Stimulated activated CD8-positive, alpha-beta memory T cell treated with anti-CD3 and anti-CD28 coated beads, Interleukin-12 subunit alpha, Interleukin-12 subunit beta, amount 100 ng/mL, for 24 hours (primary cell): ENCODE measurements around the gene OR8B8.
"Not testable (repeated sequence)": the region's sequence is repeated elsewhere in the genome, so short reads cannot be mapped to it uniquely, and the experiment has no call there.

Experiments
- DNase-seq: peaks from one replicate; pipeline ENCODE4 v3.0.0-alpha.2; 2020; ENCODE audit errors: extremely low read depth

Gene OR8B8, protein sequence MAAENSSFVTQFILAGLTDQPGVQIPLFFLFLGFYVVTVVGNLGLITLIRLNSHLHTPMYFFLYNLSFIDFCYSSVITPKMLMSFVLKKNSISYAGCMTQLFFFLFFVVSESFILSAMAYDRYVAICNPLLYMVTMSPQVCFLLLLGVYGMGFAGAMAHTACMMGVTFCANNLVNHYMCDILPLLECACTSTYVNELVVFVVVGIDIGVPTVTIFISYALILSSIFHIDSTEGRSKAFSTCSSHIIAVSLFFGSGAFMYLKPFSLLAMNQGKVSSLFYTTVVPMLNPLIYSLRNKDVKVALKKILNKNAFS

DNA sequence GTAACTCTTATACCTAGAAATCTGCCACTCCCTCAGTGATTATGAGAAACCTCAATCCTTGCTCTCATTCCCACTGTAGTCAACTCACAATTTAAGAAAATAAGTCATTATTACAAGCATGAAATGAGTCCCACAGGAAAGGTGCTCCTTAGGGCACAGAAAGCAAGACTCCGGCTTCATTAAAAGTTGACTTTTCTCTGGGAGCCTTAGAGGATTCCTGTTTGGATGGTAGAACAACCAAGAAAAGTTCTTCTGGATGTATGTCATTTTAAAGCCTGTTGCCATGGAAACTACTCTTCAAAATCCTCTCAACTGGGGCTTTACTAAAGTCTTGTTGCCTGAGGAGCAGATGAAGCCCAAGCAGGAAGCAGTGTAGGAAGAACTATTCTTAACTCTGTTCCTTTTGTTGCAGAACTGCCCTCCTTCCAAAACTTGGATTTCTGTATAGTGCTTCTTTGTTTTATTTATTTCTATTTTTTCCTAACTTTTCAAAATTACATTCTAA is at the start of gene OR8B8:
Gene OR8B8, minus strand, starts transcription at position 51 of the 505 bp plus-strand sequence. CDS start 4,611 bp downstream, outside the sequence.
- DNase-seq: no peak

- DNase-seq: no peak
Observed at GRCh38 chr11:124493016-124493655, 47.6 kb upstream of the OR8B8 start.

DNA sequence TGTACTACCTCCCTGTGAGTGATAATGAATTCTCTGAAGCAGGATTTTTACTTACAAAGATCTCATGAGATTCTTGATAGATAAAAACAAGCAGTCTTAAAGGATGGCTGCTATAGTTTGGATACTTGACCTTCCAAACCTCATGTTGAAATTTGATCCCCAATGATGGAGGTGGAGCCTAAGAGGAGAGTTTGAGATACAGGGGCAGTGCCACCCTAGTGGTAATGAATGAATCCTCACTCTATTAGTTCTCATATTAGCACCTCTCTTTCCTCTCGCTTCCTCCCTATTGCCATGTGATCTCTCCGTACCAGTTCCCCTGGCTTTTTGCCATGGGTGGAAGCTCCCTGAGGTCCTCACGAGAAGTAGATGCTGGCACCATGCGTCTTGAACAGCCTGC is 37.9 kb upstream of the OR8B8 start:
- no peak for DNase-seq

DNA sequence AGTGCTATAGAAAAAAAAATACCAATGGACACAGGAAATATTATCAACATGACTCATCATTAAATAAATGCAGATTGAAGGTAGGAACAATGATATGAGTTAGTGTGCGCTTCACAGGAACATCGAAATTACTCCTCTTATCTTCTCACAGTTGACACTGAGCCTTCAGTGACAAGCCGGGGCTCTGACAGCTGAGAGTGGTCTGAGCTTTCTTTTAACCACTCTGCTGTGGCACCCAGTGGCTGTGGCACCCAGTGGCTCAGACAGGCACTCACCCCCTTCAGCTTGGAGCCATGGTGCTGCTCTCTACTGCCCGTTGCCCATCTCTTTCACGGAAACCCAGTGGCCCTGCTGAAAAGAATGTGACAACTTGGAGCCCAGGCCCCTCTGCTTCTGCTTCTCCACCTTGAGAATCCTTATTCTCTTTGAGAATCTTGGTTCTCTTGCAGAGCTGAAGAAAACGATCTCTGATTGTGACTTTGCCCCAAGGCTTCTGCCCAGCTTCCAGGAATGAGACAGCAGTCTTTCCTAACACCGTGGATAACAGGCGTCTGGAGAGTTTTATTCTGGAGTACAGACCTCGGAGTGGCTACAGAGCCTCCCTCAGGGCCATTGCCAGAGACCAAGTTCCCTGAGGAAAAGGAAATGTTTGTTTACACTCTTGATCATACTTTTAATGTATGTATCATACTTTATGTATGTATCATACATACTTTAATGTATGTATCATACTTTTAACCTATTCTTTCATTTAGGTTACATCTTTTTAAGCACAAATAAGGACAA is 37.1 kb upstream of the OR8B8 start:
- DNase-seq: no peak

- no peak for DNase-seq
Observed at GRCh38 chr11:124481365-124482323, 36.1 kb upstream of the OR8B8 start.

DNA sequence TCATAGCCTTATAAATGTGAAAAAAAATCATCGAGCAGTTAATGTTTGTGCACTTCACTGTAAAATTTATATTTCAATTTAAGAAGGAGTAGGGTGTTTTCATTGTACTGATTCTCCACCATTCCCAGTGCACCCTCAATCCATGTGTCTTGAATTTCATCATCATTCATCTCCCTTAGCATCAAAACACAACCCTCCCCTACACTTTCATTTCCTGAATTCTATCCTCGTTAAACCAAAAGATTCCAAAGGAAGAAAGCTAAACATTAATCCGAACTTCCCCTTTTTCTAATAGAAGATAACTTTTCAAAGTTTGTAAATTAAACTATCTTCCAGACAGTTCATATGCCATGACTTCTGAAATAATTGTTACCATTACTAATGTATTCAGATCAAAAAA is 34.1 kb upstream of the OR8B8 start:
- no peak for DNase-seq

DNA sequence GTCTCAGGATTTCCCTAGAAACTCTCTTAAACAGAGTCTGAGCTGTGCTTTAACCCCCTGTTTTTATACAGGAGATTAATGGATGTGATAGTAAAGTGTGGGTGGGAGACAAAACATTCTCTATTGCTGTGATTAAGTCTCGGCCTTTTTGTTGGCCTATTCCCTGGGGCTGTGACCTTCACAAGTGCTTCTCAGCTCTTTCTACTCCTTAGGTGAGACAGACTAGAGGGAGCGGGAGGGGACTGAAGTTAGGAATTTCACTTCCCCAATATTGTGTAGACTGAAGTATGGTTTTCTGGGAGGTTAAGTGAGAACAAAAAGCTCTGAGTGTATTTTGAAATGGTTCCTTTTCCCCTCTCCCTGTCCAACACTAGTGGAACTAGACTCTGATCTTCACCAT is 29.8 kb upstream of the OR8B8 start:
- DNase-seq: no peak

DNA sequence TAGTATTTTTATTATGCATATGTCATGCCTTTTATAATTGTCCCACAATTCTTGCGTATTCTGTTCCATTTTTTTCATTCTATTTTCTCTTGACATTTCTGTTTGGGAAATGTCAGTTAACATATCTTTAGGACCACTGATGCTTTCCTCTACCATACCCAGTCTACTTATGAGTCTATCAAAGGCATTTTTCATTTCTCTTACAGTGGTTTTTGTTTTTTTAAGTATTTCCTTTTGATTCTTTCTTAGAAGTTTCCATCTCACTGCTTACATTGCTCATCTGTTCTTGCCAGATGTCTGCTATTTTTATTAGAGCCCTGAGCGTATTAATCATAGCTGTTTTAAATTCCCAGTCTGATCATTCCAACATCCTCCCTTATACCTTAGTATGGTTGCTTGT is 29.3 kb upstream of the OR8B8 start:
- DNase-seq: no peak

DNA sequence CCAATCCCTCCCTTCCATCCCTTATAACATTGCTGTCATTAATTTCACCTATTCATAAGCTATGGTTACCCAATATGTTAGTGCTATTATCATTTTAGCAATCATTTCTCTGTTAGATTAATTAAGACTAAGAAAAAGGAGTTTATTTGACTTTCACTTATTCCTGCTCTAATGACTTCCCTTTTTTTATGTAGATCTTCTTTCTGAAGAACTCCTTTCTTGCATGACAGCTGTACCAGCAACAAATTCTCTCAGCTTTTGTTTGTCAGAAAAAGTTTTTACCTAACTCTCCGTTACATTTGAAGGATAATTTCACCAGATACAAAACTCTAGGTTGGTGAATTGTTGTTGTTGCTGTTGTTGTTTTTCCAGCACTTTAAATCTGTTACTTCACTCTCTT is 28.6 kb upstream of the OR8B8 start:
- DNase-seq: no peak

DNA sequence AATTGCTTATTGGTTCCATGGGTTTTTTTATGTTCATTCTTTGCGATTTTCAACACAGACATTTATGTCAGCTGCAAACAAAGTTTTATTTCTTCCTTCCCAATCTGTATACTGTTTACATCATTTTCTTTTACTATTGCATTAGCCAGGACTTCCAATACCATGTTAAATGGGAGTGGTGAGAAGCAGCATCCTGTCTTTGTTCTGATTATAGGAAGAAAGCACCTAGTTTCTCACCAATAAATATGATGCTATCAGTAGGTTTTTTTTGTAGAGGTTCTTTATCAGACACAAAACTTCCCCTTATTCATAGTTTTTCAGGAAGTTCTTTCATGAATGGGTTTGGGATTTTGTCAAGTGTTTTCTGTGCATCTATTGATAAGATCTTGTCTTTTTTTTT is 28.0 kb upstream of the OR8B8 start:
- no peak for DNase-seq

GRCh38 chr11:124470561-124471227 is 25.2 kb upstream of the OR8B8 start:
- no peak for DNase-seq

DNA sequence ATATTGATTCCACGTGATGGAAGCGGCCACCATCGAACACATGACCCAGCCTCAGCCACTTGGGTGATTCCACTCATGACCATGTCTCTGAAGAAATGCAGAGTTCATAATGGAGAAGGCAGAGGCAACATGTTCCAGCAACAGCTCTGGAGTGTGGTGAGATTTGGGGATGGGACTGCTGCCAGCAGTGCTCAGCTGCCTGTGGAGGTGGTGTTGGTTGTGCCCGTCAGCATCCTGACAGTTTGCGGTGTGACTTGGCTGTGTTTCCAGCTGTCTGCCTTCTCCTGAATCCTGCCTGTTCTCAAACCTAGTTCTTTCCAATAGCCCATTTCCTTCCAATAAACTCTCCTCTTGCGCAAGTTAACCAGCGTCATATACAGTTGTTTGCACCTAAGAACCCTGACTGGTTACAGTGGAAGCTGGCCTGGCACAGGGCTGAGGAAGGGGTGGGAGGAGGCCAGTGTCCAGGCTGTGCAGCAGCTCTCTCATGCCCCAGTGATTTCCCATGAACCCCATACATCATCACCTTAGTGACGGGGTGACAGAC is 22.0 kb upstream of the OR8B8 start:
- DNase-seq: no peak

GRCh38 chr11:124465368-124465767 is 19.9 kb upstream of the OR8B8 start:
- no peak for DNase-seq

- DNase-seq: no peak
Observed at GRCh38 chr11:124463990-124464389, 18.5 kb upstream of the OR8B8 start.

- no peak for DNase-seq
Observed at GRCh38 chr11:124463324-124463723, 17.8 kb upstream of the OR8B8 start.

- DNase-seq: no peak
Observed at GRCh38 chr11:124460459-124460858, 15.0 kb upstream of the OR8B8 start.

GRCh38 chr11:124459379-124459778 is 13.9 kb upstream of the OR8B8 start:
- not testable (repeated sequence) for DNase-seq

DNA sequence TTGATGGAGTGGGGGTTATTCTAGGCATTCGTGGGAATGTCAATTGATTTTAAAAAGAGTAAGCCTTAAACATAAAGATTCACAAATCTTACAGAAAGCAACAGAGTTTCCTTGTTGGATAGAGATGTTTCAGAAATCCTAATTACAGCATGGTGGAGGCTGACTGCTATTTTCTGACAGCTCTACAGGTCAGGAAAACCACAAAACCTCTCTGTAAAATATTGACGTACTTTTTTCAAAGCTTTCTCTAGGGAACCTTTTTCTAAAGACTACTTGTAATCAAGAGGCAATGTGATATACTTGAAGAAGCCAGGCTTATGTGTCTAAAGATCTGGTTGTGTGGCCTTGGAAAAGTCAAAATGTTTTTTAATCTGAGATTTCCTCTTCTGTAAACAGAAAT is 9.1 kb upstream of the OR8B8 start:
- no peak for DNase-seq

- DNase-seq: no peak
Observed at GRCh38 chr11:124446916-124447315, 1.4 kb upstream of the OR8B8 start.

- DNase-seq: no peak
Observed at GRCh38 chr11:124442847-124443246, 2.6 kb downstream of the OR8B8 start.

- DNase-seq: no peak
Observed at GRCh38 chr11:124442442-124442841, 3.1 kb downstream of the OR8B8 start.
